K562 (cell line): ENCODE results near the gene OTOG.

Experiments
- CBFA2T2 ChIP-seq: fragments of 450-650 bp; conservative IDR thresholded peaks from 2 replicates; pipeline ENCODE4 v1.6.1; 2017; ENCODE audit warnings: mild to moderate bottlenecking
- CTCF ChIP-seq, 3 experiments: IDR thresholded peaks in 2 of 3; conservative IDR thresholded peaks in 1 of 3; 2 replicates each; pipeline ENCODE4 v1.5.1; 2011 to 2012; ENCODE audit warnings: low read length in 3 of 3, mild to moderate bottlenecking in 3 of 3, control low read depth in 2 of 3, improper control_type of control experiment in 1 of 3, inconsistent platforms in 1 of 3, low read depth in 1 of 3, mixed read lengths in 1 of 3, moderate library complexity in 1 of 3; ENCODE audit not compliant: insufficient read depth in 2 of 3
- FOXP4 ChIP-seq: sonication (generic); formaldehyde crosslinking; IDR thresholded peaks from 2 replicates; pipeline ENCODE4 v1.8.0; 2022; ENCODE audit warnings: mild to moderate bottlenecking, missing genetic modification reagents, borderline replicate concordance
- MYBL2 ChIP-seq, 2 experiments: fragments of 450-650 bp in 1 of 2; sonication (generic) in 1 of 2; formaldehyde crosslinking in 1 of 2; IDR thresholded peaks; 2 replicates each; pipeline versions ENCODE4 v1.6.1 to v1.8.1; 2017 to 2022; ENCODE audit warnings: borderline replicate concordance in 1 of 2, inconsistent platforms in 1 of 2, low read depth in 1 of 2, mild to moderate bottlenecking in 1 of 2, missing genetic modification reagents in 1 of 2, moderate library complexity in 1 of 2
- NFE2 ChIP-seq: IDR thresholded peaks from 2 replicates; pipeline ENCODE4 v1.6.1; 2014; ENCODE audit warnings: antibody characterized with exemption, low read depth
- NFIC ChIP-seq: fragments of 450-650 bp; IDR thresholded peaks from 2 replicates; pipeline ENCODE4 v1.6.1; 2017; ENCODE audit warnings: mild to moderate bottlenecking, inconsistent platforms
- PHF8 ChIP-seq: fragments of 200-600 bp; sonication (generic); IDR thresholded peaks from 2 replicates; pipeline ENCODE4 v1.6.1; 2012; ENCODE audit warnings: mixed run types, mild to moderate bottlenecking, inconsistent platforms, low read length, moderate library complexity, borderline replicate concordance
- POLR2AphosphoS5 ChIP-seq: IDR thresholded peaks from 2 replicates; pipeline ENCODE4 v1.6.1; 2011; ENCODE audit warnings: mild to moderate bottlenecking, low read depth, low read length, moderate library complexity; ENCODE audit not compliant: control insufficient read depth, insufficient read depth
- RCOR1 ChIP-seq, 2 experiments: IDR thresholded peaks; 2 replicates each; pipeline ENCODE4 v1.6.1; 2012; ENCODE audit warnings: low read depth in 2 of 2, low read length in 2 of 2, borderline replicate concordance in 1 of 2, improper control_type of control experiment in 1 of 2
- SREBF2 ChIP-seq: sonication (generic); formaldehyde crosslinking; IDR thresholded peaks from 2 replicates; pipeline ENCODE4 v1.4.0; 2020; ENCODE audit warnings: mild to moderate bottlenecking, missing genetic modification reagents
- TAF1 ChIP-seq: IDR thresholded peaks from 2 replicates; pipeline ENCODE4 v1.6.1; 2011; ENCODE audit warnings: mild to moderate bottlenecking, low read length, moderate library complexity; ENCODE audit not compliant: insufficient read depth, control insufficient read depth, severe bottlenecking; ENCODE audit errors: extremely low read depth
- YBX1 ChIP-seq: fragments of 450-650 bp; IDR thresholded peaks from 2 replicates; pipeline ENCODE4 v1.7.1; 2016; ENCODE audit warnings: mild to moderate bottlenecking
- ZNF766 ChIP-seq: fragments of 200-800 bp; sonication (Bioruptor generic); conservative IDR thresholded peaks from 2 replicates; pipeline ENCODE4 v1.6.1; 2016; ENCODE audit warnings: missing genetic modification characterization, missing compliant biosample characterization
- TF ChIP-seq, protein P1 (sequence below): sonication (generic); formaldehyde crosslinking; IDR thresholded peaks from 2 replicates; pipeline ENCODE4 v1.8.1; 2023; ENCODE audit warnings: mild to moderate bottlenecking, missing genetic modification reagents, moderate library complexity

DNA sequence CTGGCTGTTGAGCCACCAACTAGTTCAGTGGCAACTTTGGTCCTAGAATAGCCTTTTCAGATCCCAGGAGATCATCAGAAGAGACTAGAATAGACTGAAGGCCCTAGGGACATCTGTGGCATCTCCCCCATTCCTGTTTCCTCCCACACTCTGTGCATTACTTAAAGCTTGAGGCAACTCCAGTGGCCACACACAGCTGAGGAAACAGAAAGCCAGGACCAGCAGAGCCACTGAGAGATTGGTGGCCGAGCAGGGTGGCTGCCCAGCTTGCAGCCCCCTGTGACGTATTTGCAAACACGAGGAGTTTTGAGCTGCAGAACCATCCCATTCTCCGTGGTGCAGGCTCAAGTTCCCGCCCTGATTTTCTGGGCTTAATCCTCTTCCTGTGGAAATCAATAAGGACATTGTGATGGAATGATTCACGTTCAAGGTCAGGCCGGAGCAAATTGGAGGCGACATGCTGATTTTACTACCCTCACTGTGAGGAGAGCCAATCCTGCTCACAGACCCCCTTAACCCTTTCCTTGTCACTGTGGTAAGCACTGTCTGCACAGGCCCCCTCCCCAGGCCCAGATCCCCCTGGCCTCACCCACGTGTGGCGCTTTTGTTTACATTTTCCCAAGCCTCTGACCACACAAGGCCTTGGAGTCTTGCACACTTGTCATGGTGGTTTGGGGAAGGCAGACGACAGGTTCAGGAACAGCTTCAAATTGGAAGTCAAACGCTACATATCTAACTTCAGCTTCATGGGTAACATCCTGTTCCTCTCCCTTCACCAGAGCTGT is 103.3 kb downstream of the OTOG start:
- no peak for TF ChIP-seq FOXP4
- TF ChIP-seq NFE2, result no peak
- no peak for TF ChIP-seq CTCF (IDR thresholded peaks at IDR 0.05 in 2 of 3, conservative IDR thresholded peaks at IDR 0.05 in 1 of 3; ENCODE audit: insufficient read depth in 2 of 3, low read depth in 1 of 3, low read length in 3 of 3)
- no peak for TF ChIP-seq NFIC
- no peak for TF ChIP-seq TAF1
- TF ChIP-seq PHF8, result no peak
- TF ChIP-seq, protein P1, sequence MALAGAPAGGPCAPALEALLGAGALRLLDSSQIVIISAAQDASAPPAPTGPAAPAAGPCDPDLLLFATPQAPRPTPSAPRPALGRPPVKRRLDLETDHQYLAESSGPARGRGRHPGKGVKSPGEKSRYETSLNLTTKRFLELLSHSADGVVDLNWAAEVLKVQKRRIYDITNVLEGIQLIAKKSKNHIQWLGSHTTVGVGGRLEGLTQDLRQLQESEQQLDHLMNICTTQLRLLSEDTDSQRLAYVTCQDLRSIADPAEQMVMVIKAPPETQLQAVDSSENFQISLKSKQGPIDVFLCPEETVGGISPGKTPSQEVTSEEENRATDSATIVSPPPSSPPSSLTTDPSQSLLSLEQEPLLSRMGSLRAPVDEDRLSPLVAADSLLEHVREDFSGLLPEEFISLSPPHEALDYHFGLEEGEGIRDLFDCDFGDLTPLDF (CRISPR knock-in tag), result no peak
- no peak for TF ChIP-seq CBFA2T2
- no peak for TF ChIP-seq YBX1
- no peak for TF ChIP-seq POLR2AphosphoS5
- TF ChIP-seq RCOR1 (IDR thresholded peaks at IDR 0.05; ENCODE audit: borderline replicate concordance in 1 of 2, low read depth in 2 of 2, low read length in 2 of 2), result no peak
- TF ChIP-seq ZNF766 (CRISPR knock-in tag), result no peak
- no peak for TF ChIP-seq SREBF2 (CRISPR knock-in tag)
- no peak for TF ChIP-seq MYBL2 (IDR thresholded peaks at IDR 0.05; ENCODE audit: low read depth)
- TF ChIP-seq MYBL2 (CRISPR knock-in tag; IDR thresholded peaks at IDR 0.05; ENCODE audit: borderline replicate concordance), result no peak
